Cardiac muscle cell (in vitro differentiated cells and primary cell): Measurements from ENCODE around the gene TMEM132C. TPM values are rescaled to one million over a fixed set of nuclear protein-coding genes. Genes with fewer than 3 reads are reported as not detected.
"Not testable (repeated sequence)": the region's sequence is repeated elsewhere in the genome, so short reads cannot be mapped to it uniquely, and the experiment has no call there.

Source experiments
- DNase-seq, 2 donors: peaks; one replicate each; pipeline versions ENCODE4 v3.0.0 to v3.0.0-alpha.2; 2010 to 2017; ENCODE audit warnings: low read depth in 1 of 2, low spot score in 1 of 2
- H3K27ac ChIP-seq: fragments of 200-600 bp; sonication (generic); 2 replicates; pipeline ENCODE4 v1.5.1; 2016
- H3K27me3 ChIP-seq: fragments of 200-600 bp; sonication (generic); 2 replicates; pipeline ENCODE4 v1.6.0; 2016; ENCODE audit warnings: control low read depth
- H3K36me3 ChIP-seq: fragments of 200-600 bp; sonication (generic); 2 replicates; pipeline ENCODE4 v1.5.1; 2016; ENCODE audit warnings: control low read depth
- H3K4me1 ChIP-seq: fragments of 200-600 bp; sonication (generic); 2 replicates; pipeline ENCODE4 v1.8.1; 2017; ENCODE audit warnings: low read depth, mild to moderate bottlenecking, mixed run types
- H3K4me3 ChIP-seq: fragments of 200-600 bp; sonication (generic); 2 replicates; pipeline ENCODE4 v1.5.1; 2016; ENCODE audit warnings: mild to moderate bottlenecking
- H3K9me3 ChIP-seq: fragments of 200-600 bp; sonication (generic); 2 replicates; pipeline ENCODE4 v1.5.1; 2017; ENCODE audit warnings: low read depth, mild to moderate bottlenecking, control low read depth
- CTCF ChIP-seq: IDR thresholded peaks from 2 replicates; pipeline ENCODE4 v1.5.1; 2012; ENCODE audit warnings: low read depth, mild to moderate bottlenecking, low read length
- polyA plus RNA-seq: library from polyadenylated mRNA; unstranded; fragments of >200 nt; fragmentation: Nextera tagmentation; extraction: Ambion mirVana; gene quantifications from 2 replicates; pipeline ENCODE4 v1.2.1, GENCODE V29; 2016
- total RNA-seq: library from RNA; depleted of rRNA; stranded (reverse); fragments of >200 nt; gene quantifications from 2 replicates; pipeline ENCODE4 v1.2.3, GENCODE V29; 2016

Gene TMEM132C
- total and polyA plus RNA-seq, 2 experiments from 2014 or later: 1.8 to 2.5 TPM

- no peak for TF ChIP-seq CTCF
- DNase-seq: no peak
- Histone ChIP-seq H3K4me1 (no peaks in the 10 kb centered on the region), H3K27ac (no peak overlapping the region), H3K4me3 (no peak overlapping the region), H3K27me3 (no peaks in the 10 kb centered on the region), H3K36me3 (no peaks in the 10 kb centered on the region), H3K9me3 (no peaks in the 10 kb centered on the region)
These were observed 325.3 kb downstream of the TMEM132C start for GRCh38 chr12:128592220-128592744.

- Histone ChIP-seq H3K4me1 (no peaks in the 10 kb centered on the region), H3K4me3 (no peak overlapping the region), H3K27me3 (no peaks in the 10 kb centered on the region), H3K36me3 (no peaks in the 10 kb centered on the region), H3K27ac (no peak overlapping the region), H3K9me3 (no peaks in the 10 kb centered on the region)
- no peak for DNase-seq
- TF ChIP-seq CTCF: no peak
These were observed 327.6 kb downstream of the TMEM132C start for GRCh38 chr12:128594521-128594920.

- DNase-seq: no peak
- Histone ChIP-seq H3K4me3 (no peak overlapping the region), H3K27ac (no peak overlapping the region), H3K9me3 (no peaks in the 10 kb centered on the region), H3K4me1 (no peaks in the 10 kb centered on the region), H3K36me3 (no peaks in the 10 kb centered on the region), H3K27me3 (no peaks in the 10 kb centered on the region)
- no peak for TF ChIP-seq CTCF
These were observed 328.6 kb downstream of the TMEM132C start for GRCh38 chr12:128595609-128596008.

- no peaks in the 10 kb centered on the region for H3K36me3 ChIP-seq
- no peaks in the 10 kb centered on the region for H3K9me3 ChIP-seq
- no peak overlapping the region for H3K27ac ChIP-seq
- H3K4me3 ChIP-seq: no peak overlapping the region
- no peak for DNase-seq
- no peak for TF ChIP-seq CTCF
- no peaks in the 10 kb centered on the region for H3K4me1 ChIP-seq
- H3K27me3 ChIP-seq: no peaks in the 10 kb centered on the region
These were observed 333.9 kb downstream of the TMEM132C start for GRCh38 chr12:128600886-128601285.

- no peaks in the 10 kb centered on the region for H3K4me1 ChIP-seq
- H3K27me3 ChIP-seq: no peaks in the 10 kb centered on the region
- DNase-seq: no peak
- H3K4me3 ChIP-seq: no peak overlapping the region
- H3K9me3 ChIP-seq: no peaks in the 10 kb centered on the region
- no peak for TF ChIP-seq CTCF
- no peaks in the 10 kb centered on the region for H3K36me3 ChIP-seq
- H3K27ac ChIP-seq: no peak overlapping the region
These were observed 336.7 kb downstream of the TMEM132C start for GRCh38 chr12:128603573-128604115.

GRCh38 chr12:128604219-128604618, 337.2 kb downstream of the TMEM132C start:
- H3K27ac ChIP-seq, H3K9me3 ChIP-seq, H3K27me3 ChIP-seq, DNase-seq, H3K36me3 ChIP-seq, H3K4me1 ChIP-seq, H3K4me3 ChIP-seq: not testable (repeated sequence)
